Nephron progenitor cell (in vitro differentiated cells): ENCODE data around the gene SPDYC.

Experiments used
- DNase-seq: peaks from one replicate; pipeline ENCODE4 v3.0.0; 2021
- H3K27ac Mint-ChIP-seq: 2 replicates; pipeline ENCODE4 v1.8.0; 2021; ENCODE audit warnings: mild to moderate bottlenecking, moderate library complexity, mixed read lengths
- H3K27me3 Mint-ChIP-seq: 2 replicates; pipeline ENCODE4 v1.8.0; 2021; ENCODE audit warnings: mild to moderate bottlenecking, low read depth, mixed read lengths; ENCODE audit not compliant: poor library complexity
- H3K36me3 Mint-ChIP-seq: 2 replicates; pipeline ENCODE4 v1.8.0; 2021; ENCODE audit warnings: low read depth, mixed read lengths
- H3K4me1 Mint-ChIP-seq: 2 replicates; pipeline ENCODE4 v1.8.0; 2021; ENCODE audit warnings: mixed read lengths
- H3K4me3 Mint-ChIP-seq: 2 replicates; pipeline ENCODE4 v1.8.0; 2021; ENCODE audit warnings: mild to moderate bottlenecking, moderate library complexity, mixed read lengths
- H3K9me3 Mint-ChIP-seq: 2 replicates; pipeline ENCODE4 v1.8.0; 2021; ENCODE audit warnings: mild to moderate bottlenecking, moderate library complexity, mixed read lengths
- TF ChIP-seq, protein P1 (sequence below): fragments of 200-600 bp; sonication (generic); IDR thresholded peaks from 2 replicates; pipeline ENCODE4 v1.5.0; 2021; ENCODE audit warnings: antibody characterized with exemption

Gene SPDYC, protein sequence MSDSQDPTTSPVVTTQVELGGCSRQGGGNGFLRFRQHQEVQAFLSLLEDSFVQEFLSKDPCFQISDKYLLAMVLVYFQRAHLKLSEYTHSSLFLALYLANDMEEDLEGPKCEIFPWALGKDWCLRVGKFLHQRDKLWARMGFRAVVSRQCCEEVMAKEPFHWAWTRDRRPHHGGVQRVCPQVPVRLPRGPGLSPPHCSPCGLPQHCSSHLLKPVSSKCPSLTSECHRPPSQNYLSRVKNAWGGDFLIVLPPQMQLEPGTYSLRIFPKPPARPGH

DNA sequence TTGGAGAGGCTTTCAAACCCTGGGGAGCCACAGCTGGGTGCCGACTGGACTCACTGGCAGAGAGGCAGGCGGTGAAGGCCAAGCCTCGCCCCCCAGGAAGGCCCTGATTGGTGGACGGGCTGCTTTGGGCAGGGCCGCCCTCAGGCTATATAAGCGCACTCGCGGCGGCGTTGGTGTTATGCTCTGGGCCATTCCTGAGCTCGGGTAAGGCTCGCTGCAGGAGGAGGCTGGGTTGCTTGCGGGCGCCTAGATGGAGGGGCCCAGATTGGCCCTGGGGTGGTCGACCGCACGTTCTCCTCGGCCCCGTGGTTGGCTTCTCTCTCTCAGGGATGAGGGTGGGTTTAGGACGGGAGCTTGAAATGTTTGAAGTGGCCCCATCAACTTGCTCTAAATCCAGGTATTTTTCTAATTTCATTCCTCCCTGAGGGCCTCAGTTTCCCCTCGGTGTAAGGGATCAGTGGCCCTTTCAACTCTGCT is at the start of gene SPDYC:
TSS of gene SPDYC (plus strand) at position 176 of the 477 bp plus-strand sequence. CDS start 1,125 bp downstream, outside the sequence.
- Mint-ChIP-seq H3K27ac (peak within 1 kb of the TSS; percentile 83), H3K36me3 (no peaks in the 10 kb centered on the region), H3K27me3 (peaks cover 6% of the 10 kb centered on the region), H3K4me3 (no peak within 1 kb of the TSS), H3K4me1 (peaks cover 42% of the 10 kb centered on the region), H3K9me3 (no peaks in the 10 kb centered on the region)
- no peak for DNase-seq
- TF ChIP-seq, protein P1, sequence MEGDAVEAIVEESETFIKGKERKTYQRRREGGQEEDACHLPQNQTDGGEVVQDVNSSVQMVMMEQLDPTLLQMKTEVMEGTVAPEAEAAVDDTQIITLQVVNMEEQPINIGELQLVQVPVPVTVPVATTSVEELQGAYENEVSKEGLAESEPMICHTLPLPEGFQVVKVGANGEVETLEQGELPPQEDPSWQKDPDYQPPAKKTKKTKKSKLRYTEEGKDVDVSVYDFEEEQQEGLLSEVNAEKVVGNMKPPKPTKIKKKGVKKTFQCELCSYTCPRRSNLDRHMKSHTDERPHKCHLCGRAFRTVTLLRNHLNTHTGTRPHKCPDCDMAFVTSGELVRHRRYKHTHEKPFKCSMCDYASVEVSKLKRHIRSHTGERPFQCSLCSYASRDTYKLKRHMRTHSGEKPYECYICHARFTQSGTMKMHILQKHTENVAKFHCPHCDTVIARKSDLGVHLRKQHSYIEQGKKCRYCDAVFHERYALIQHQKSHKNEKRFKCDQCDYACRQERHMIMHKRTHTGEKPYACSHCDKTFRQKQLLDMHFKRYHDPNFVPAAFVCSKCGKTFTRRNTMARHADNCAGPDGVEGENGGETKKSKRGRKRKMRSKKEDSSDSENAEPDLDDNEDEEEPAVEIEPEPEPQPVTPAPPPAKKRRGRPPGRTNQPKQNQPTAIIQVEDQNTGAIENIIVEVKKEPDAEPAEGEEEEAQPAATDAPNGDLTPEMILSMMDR: no peak

DNA sequence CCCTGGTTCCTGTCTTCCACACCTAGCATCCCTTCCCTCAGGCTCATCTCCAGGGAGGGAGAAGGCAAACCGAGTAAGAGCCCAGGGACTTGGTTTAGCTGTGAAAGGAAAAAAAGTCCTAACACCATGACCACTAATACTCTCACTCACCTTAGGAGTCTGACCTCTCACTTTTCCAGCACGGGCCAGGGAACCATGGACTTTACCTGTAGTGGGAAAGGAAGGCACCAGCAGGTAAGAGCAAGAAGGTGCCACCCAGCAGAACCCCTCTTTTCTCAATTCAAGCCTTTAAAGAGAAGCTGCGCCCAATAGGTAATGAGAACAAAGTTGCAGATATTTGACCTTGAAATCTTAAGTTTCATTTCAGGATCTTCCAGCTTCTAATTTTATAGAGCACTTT is 49.2 kb upstream of the SPDYC start:
- Mint-ChIP-seq H3K36me3 (peaks cover 36% of the 10 kb centered on the region), H3K27ac (no peak overlapping the region), H3K9me3 (no peaks in the 10 kb centered on the region), H3K27me3 (no peaks in the 10 kb centered on the region), H3K4me3 (peak overlapping the region; percentile 100), H3K4me1 (peaks cover 37% of the 10 kb centered on the region)
- TF ChIP-seq, protein P1: no peak
- DNase-seq: no peak

DNA sequence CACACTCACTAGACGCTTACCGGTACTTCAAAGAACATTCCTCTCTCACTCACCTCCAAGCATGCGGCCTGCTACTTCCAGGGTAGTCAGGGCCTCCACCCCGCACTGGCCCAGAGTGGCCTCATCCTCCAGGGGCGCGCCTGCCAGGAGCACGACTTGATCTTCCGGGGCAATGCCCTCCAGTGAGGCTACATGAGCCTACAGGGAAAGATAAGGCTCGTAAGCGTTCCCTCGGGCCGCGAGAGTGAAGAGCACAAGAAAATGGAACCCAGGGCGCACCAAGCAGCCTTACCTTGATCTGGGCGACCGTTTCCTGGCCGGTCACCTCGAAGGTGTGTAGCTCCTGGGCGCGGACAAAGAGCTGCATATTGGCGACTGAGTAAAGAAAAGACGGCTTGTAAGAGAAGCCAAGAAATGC is 48.6 kb upstream of the SPDYC start:
- no peaks in the 10 kb centered on the region for H3K27me3 Mint-ChIP-seq
- TF ChIP-seq, protein P1: no peak
- H3K36me3 Mint-ChIP-seq: peaks cover 36% of the 10 kb centered on the region
- peaks cover 37% of the 10 kb centered on the region for H3K4me1 Mint-ChIP-seq
- peak overlapping the region; percentile 99 for H3K27ac Mint-ChIP-seq
- H3K4me3 Mint-ChIP-seq: peak overlapping the region; percentile 100
- no peak for DNase-seq
- no peaks in the 10 kb centered on the region for H3K9me3 Mint-ChIP-seq

DNA sequence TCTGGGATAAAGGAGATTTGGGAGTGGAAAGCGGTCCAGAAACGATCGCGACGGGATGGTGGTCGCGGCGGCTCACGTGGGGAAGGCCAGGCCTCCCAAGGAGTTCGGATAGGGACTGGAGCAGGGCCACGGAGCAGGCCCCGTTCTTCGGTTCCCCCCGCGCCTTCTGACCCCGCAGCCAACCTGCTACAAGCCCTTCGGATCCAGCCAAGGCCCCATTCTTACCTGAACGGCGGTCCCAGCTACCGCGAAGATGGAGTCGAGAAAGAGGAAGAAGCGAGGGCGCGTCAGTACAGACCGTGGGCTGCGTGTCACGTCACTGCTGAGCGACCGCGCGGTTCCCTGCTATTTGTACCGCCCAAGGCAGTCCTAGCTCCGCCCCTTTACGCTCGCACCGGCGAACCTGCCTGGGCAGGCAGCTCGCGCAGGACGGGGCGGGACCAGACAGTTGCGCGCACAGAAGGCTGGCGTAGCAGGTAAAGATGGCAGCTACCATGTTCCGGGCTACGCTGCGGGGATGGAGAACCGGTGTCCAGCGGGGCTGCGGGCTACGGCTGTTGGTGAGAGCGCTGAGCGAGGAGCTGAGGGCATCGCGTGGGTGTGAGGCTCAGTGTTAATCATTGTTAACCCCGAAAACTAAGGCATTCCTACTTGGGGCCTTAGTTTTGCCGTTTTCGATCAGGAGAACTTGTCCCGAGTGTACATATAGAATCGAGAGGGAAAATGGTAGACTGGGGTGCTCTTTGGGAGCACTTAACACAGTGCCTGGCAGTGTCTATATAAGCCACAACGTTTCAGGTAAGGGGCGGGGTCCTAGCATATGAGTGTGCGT is 48.0 kb upstream of the SPDYC start, which contains the start of the genes FAU and MRPL49:
TSS of gene FAU (minus strand) at position 270 of the 832 bp plus-strand sequence. CDS start 321 bp downstream, outside the sequence.
TSS of gene MRPL49 (plus strand) at position 457 of the 832 bp plus-strand sequence. CDS start at position 483, 26 bp downstream.
- peak within 1 kb of the TSS; percentile 99 for H3K27ac Mint-ChIP-seq
- TF ChIP-seq, protein P1: no peak

DNA sequence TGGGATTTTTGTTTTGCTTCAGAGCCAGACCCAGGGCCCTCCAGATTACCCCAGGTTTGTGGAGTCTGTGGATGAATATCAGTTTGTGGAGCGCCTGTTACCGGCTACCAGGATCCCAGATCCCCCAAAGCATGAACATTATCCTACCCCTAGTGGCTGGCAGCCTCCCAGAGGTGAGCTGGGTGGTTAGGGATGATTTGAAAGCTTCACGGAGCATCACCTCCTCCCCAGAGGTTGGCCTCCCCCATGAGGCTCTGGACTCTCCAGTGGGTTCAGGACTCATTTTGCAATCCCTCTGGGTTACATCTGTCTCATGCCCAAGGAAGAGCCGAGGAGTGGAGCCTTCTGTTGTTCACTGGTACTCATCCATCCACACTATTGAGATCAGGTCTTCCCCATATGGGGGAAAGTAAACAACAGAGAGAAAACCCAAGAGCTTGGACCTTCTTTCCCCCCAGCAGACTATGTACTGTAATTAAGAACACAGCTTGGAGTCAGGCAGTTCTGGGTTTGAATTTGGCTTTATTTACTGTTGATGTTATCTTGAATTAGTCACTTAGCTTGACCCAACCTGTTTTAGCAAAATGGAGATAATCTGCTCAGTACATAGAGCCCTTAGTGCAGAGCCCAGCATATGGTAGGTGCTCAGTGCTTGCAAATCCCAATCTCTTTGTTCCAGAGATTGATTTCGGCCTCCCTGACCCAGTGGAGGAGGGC is 45.4 kb upstream of the SPDYC start:
- H3K27me3 Mint-ChIP-seq: no peaks in the 10 kb centered on the region
- no peak for DNase-seq
- H3K36me3 Mint-ChIP-seq: peaks cover 33% of the 10 kb centered on the region
- no peaks in the 10 kb centered on the region for H3K9me3 Mint-ChIP-seq
- H3K4me3 Mint-ChIP-seq: peak overlapping the region; percentile 67
- TF ChIP-seq, protein P1: no peak
- H3K27ac Mint-ChIP-seq: no peak overlapping the region
- H3K4me1 Mint-ChIP-seq: peaks cover 32% of the 10 kb centered on the region

More for the DNA sequence above, 48.0 kb upstream of the SPDYC start, which contains the start of the genes FAU and MRPL49:
- peak within 1 kb of the TSS; percentile 100 for H3K4me3 Mint-ChIP-seq
- H3K9me3 Mint-ChIP-seq: no peaks in the 10 kb centered on the region
- peak; percentile 98 for DNase-seq
- H3K4me1 Mint-ChIP-seq: peaks cover 37% of the 10 kb centered on the region
- H3K36me3 Mint-ChIP-seq: peaks cover 39% of the 10 kb centered on the region
- no peaks in the 10 kb centered on the region for H3K27me3 Mint-ChIP-seq
